Dedifferentiated amniotic fluid mesenchymal stem cell (primary cell): ENCODE results near the gene THSD4.
A peak's percentile ranks its signal among the peaks of the same experiment; 100 is the strongest.

Experiments
- DNase-seq: peaks from one replicate; pipeline ENCODE4 v3.0.0-alpha.2; 2016; ENCODE audit errors: extremely low spot score

The THSD4 gene

DNA sequence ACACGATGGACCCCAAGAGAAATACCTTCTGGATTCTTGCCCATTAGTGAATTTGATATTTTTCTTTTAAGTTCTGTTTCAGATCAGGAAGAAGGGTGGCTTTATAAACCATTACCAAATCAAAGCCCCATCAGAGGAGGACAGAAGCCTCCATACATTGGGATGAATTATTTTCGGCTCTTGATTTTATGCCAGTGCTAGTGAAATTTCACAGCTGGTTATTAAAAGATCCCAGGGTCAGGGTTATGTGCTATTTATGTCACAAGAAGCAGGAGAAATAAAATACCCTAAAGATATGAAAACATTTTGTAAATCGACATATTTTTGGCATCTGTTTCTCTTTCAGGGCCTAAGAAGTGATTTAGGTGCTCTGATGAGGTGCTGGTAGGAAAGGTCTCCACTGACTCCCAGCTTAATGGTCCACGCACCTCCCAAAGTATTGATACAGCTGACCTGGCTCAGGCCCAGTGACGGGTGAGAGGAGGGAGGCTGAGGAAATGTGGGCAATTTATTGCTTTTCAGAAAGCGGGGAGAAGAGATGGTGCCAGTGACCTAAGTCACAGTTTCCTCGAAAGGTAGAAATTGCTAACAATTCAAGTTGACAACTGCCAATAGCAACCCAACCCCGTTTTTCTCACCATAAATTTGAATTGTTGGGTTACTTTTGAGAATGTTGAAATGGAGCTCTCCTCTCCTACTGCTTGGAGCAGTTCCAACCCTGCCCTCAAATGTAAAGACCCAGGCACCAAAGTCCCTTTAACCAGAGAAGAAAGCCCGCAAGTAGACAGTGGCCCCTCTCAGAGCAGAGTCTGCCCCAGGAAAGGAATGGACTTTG lies 379.5 kb downstream of the THSD4 start:
- DNase-seq = no peak

DNA sequence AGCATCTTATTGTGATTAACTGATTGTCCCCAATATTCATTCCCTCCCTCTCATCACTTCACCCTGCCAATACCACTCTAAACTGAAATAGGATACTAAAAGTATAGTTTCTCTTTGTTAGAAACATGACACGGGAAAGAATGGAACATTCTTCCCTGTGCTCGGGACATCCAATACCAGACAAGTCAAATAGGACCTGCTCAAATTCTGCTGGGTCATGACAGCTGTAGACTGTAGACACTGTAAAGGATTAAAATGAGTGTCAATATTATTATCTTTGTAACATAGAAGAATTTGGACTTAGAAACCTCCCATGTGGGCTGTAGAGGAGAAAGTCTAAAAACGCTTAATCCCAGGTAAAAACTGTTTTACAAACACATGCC lies 380.1 kb downstream of the THSD4 start:
- DNase-seq = no peak

DNA sequence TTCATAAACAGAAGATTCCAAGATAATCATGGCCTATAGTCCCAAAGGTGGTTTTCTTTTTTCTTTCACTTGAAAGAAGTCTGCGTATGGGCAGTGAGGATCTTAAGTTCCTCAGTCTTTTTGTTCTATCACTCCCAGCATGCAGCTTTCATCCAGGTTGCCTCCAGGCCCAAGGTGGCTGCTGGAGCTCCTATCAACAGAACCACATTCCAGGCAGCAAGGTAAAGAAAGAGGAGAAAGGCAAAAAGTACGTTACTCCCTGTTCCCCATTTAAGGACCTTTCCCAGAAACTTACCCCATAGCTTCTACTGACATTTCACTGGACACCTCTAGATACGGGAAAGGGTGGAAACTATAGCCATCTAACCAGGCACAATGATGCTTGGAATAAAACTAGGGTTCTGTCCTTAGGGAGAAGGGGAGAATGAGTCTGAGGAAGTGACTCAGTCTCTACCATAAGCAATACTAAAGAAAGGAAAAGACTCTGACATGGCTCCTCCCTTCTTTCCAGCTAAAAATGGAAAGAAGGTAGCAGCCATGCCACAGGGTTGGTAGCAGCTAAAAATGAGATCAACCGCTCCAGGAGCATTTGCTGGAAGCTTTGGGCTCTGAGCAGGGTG lies 381.2 kb downstream of the THSD4 start:
- DNase-seq = no peak

DNA sequence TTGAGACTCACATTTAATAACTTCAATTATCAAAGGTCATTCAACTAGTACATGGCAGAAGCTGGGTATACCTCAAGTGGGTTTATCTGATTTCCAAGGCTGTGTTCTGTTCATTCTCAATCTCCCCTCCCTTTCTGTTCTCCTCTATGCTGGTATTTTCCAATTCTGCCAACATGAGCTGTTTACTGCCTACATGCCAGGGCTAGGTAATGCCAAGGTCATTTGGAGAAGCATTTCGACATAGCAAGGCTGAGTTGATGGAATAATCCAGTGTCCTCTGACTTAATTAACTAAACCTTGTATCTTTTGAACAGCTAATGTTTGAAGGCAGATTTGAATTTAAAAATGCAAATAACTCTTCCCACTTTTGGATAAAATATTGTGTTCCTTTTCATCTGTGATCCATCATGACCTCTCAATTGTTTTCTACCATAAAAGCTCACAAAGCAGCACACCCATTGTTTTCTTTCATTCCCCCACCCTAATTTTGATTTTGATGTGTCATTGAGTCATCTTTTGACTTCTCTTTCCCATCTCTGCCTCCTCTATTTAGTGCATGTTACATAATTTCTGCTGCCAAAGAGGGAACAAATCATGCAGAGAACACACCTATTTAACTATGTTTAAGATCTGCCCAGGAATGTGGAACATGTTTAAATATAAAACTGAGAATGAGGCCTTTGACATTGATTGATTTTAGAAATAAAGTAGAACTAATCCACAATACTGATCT lies 386.2 kb downstream of the THSD4 start:
- DNase-seq = no peak

DNA sequence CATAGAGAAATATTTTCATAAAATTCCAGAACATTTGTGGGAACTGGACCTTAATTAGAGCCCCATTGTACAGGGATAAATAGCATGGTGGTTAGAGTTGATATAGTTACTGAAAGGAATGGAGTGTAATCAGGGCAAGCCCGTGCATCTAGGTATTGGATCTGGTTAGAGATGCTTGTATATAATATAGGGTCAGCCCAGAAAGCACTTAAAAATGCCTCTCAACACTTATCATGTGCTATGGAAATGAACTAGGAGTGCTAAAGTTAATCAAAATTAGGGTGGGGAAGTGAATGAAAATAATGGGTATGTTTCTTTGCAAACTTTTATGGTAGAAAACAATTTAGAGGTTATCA lies 386.8 kb downstream of the THSD4 start:
- no peak for DNase-seq

DNA sequence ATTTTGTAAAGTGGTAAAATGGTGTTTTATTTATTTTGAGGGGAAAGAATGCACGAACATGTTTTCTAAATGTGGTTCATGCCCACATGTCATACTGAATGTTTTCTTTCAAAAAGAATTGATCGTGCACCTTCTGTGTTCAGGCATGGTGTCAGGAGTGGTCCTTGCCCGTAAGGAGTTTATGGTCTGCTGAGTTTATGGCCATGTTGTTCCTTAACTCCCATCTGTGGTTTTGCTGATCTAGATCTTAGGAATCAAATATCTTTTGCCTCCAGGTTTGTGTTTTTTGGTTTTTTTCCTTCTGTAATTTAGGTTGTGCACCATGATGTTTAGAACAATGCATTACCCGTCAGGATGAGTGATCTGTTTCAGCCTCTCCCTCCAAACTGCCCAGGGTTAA lies 390.7 kb downstream of the THSD4 start:
- no peak for DNase-seq

DNA sequence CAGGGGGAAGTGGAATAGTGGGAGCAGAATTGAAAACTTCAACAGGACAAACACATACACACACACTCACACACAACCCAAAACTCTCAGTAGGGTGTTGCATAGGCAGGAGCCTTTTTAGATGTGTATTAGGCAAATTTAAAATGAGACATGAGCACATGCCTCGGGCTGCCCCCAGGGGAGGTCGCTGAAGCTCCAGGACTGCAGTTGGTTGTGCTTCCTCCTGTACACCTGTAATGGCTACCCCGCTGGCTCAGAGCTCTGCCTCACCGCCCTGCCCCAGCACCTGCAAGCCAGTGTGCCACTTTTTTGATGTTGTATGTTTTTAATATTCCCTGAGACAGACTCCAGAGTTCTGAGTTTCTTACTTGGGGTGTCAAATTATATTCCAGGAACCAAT lies 391.7 kb downstream of the THSD4 start:
- DNase-seq = no peak

DNA sequence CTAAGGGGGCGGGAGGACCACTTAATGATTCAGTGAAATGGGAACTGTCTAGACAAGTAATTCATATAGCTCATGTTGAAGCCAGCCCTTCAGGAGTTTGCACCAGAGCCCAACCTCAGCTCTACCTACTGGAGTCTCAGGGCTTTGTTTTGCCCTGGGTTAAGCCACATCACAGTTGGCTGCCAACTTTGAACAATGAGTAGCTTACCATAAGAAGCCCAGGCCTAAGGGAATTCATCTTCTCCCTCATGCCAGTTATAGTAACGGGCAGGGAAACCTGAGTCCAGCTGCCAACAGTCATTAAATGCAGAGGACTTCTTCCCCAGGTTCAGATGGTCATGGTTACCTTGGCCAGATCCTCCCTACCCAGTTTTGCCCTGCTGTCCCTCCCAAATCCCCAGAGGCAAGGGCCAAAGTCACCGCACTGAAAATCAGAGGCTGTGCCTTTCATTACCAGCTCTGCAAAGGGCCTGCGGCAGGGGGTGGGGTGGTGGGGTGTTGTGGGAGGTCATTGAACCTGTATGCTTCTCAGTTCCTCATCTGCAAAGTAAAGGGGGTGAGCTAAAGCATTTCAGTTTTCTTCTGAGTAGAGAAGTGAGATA lies 392.9 kb downstream of the THSD4 start:
- DNase-seq = no peak

DNA sequence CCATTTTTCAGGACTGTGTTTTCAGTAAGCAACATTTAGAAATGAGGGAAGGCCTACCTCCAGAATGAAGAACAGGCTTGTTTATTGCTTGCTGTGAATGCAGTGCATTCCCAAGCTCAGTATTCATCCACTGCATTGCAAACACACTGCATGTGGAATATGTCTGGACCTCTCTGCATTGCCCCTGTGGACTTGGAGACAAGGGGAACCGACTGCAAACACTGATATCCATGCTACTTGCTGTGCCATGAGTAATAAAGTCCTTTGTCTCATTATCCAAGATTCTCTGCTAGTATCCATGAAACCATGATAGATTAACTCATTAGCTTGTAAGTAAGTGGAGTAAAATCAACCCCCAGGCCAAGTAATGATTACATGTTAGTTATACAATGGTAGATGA lies 393.9 kb downstream of the THSD4 start:
- no peak for DNase-seq

DNA sequence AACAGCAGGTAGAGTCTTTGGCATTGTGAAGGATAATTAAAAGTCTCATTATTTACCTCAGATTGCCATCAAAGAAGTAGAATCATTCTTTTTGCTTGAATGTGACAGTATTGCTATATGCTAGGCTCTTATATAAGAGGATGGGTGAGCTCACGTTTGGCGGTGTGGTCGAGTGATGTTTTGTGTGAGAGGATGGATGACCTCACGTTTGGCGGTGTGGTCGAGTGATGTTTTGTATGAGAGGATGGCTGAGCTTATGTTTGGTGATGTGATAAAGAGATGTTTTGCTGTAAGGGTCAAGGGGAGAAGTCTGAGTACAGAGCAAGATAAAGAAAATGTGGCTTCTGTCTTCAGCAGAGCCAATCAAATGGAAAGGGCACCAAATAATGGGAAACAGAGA lies 395.5 kb downstream of the THSD4 start:
- DNase-seq = no peak

DNA sequence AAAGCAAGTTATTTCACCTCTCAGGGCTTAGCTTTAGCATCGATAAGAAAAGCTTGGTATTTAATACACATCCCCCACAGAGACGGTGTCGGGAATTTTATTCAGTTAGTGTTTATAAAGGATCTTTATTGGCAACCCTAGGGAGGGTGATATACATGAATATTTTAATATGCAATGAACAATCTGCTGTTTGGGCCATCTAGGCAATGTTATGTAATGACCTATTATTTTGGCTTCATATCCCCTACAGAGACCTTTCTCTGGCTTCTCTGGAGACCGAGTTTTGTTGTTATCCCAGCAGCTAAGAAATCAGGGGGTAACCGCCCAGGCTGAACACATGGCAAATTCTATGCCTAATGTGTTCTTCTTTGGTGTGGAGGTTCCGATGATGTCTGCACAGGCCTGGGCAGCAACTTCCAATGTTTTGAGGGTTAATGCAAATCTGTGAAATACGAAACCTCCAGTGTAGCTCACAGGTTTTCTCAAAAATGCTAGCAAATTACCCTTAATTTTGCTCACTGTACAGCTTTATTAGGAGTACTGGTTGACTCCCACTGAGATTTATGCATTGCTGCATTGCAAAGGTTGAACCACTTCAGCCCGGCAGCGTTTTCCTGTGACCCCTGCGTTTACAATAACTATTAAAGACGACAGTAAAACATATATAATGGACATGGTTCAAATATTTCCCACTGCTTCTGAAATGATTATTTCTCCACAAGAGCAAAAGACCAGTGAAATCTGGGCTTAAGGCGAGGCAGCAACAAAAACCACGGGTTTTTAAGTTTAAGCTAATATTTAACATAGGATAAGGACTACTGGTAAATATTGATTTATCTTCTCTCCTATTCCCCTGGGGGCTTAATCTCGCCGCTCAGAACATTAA lies 396.8 kb downstream of the THSD4 start:
- no peak for DNase-seq

DNA sequence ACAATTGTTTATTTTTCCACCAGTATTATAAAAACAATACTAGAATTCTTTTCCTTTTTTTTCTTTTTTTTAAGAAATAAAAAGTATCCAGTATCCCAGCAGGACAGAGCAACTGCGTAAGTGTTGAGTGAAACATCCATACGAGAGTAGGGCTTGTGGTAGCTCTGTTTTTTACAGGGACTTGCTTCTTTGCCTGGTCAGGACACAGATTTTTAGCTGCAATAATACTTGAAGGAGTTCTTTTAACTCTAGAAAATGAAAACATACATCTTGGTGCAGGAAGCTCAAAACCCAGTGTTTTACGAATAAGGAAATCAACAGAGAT lies 397.4 kb downstream of the THSD4 start:
- DNase-seq = no peak

DNA sequence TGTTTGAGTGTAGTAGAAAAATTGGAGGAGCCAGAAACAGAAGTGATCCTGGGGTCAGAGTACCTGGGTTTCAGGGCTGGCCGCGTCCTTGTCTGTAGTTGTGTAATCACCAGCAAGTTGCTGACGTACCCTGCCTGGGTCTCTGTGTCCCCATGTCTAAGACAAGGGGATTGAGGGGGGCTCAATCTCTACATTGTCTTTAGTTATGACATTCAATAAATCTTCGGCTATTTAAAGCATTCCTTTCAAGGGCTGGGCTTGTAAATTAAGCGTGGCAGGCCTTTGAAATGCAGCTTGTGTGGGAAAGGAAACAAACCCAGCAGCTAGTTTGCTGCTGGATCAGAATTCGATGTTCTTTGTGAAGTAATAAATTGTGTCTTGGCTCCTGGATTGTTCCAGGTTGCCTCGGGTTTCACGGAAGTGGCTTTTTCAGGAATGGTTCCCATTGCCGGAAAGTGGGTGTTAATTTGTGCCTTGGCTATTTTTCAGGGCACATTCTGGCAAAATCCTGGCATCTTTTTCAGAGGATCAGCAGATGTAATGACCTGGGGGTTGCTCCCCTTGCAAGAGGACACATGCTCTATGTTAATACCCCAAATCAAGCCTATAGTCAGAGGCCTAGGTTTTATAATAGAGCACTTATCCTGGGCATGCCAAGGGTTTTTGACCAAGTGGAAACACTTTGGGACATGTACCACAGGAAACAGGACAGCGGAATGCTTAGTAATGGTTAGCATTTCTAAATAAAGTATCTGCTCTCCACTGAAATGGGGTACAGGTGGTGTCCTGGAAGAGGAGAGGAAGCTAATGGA lies 400.3 kb downstream of the THSD4 start:
- DNase-seq = no peak

DNA sequence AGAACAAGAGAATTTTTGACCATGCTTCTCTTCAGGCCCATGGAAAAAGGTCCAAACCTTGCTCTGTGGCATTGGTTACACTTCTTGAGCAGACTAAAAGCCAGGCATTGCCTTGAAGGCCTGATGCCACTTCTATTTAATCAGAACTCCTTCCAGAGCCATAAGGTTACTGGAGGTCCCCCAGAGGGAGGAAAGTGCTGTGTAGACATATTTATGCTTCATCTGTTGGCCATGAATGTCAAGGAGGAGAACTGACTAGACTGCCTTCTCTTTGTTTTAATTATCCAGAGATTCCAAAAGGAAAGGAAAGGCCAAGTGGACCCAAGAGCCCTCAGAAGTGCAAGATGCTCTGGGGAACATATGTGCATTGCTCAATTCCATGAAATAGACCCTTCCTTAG lies 402.5 kb downstream of the THSD4 start:
- no peak for DNase-seq

DNA sequence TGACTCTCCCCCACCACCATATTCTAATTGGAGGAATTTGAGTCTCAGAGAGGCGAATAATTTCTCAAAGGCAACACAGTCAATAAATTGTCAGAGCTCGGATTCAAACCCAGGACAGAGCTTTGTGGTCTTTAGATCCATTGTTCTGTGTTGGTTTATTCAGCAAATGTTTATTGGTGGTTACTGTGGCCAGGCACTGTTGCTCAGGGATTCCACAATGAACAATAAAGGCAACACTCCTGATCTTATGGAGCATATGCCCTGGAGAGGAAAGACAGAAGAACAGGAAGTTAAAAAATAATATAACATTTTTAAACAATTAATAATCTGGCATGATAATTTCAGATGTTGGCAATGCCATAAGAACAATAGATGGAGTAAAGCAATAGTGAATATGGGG lies 403.4 kb downstream of the THSD4 start:
- no peak for DNase-seq

DNA sequence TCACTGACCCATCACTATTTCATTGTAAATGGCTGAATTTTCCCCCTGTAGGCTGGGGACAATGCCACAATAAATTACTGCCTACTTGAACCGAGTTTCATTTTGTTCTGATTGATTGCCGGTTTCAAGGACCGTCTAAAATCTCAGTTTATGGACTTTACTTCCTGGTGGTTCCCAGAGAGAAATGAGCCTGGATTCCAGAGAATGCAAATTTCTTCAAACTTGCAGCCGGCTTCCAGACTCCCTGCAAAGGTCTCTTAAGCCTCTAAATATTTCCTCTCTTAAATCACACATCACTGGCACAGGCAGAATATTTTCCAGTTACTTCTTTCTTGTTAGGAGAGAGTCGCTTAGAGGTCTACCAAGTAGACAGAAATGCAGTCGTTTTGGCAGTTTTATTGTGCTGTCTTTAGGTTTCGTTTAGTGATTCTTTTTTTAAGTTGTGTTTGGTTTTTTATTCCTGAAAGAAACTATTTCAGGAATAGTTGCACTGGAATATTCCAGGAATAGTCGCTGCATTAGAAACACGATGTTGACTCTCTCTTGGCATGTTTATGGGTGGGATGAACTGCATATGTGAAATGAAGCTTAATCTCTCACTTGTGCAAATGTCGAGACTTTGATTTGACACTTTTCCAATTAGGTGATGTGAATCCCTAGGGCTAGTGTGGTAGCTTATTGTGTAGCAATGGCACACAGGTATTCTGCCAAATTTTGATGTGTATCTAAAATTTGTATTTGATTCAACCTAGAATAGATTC lies 411.0 kb downstream of the THSD4 start:
- DNase-seq = peak; percentile 45

DNA sequence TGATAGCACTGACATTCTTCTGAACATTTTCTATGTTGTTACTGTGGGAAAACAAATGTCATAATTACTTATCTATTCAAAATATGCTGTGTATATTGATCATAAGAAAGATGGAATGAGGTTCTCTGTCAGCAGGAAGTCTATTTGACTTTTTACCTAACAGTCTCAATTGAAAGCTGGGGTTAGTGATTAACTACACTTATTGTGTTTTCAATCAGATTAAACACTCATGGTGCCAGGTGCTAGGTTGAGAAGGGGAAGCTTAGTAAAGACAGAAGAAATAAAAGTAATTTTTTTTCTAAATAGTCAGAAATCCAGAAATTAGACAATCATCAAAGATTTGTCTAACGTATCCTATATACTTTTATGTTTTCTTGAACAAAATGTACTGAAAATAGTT lies 414.1 kb downstream of the THSD4 start:
- no peak for DNase-seq

DNA sequence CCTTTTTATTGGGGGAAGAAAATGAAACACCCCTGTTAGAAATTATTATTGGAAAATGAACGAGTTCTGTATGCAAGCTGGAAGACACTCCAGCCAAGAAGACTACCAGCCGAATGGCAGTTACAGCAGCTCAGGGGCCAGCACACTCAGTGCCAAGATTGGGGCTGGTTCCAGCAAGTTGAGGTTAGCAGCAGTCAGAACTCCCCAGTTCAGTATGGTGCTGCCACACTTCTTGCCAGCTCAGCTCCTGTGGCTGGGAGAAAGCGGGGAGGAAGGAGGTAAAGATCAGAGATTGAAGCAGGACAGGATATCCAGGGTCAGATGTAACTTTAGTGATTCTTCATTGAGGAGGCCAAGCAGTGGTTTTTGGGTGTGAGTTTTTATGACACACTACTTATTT lies 414.8 kb downstream of the THSD4 start:
- DNase-seq = no peak

DNA sequence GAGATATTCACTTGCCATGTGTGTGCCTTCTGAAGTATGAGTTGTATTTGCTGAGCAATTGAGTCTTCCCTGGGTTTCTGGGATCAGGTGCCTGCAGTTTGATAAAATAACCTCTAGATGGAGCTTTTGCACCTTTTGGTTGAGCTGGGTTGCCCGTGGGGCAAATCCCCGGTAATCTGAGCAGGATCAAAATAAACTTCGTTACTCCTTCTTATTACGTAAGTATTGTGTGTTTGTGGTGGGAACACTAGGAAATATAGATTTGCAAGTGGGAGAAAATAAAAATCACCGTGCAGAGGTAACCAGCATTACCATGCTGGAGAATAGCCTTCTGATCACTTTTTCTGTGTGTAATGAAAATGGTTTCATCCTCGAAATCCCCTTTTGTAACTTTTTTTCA lies 417.7 kb downstream of the THSD4 start:
- DNase-seq = no peak

DNA sequence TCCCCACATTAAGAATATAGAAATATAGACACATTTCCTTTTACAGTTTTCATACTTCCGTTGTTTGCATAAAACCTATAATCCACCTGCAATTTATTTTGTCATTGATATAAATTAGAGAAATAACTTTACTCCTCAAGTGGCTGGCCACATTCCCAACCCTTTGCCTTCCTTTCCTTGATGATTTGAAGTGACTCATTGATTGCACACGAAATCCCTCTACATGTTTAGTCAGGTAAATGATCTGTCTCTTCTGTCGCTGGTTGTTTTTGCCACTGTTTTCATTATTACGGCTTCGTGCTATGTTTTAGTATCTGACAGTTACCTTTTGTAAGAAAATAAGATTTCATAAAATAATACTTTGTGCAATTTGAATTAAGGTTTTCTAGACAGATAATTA lies 422.9 kb downstream of the THSD4 start:
- no peak for DNase-seq
